HG02610 (cell line): ENCODE data around the gene YARS2.
"Not testable (repeated sequence)": the region's sequence is repeated elsewhere in the genome, so short reads cannot be mapped to it uniquely, and the experiment has no call there.

Experiments
- ATAC-seq: cut with Tn5 transposase; IDR thresholded peaks from one replicate; pipeline ENCODE4 v1.9.1; 2021; ENCODE audit warnings: mild to moderate bottlenecking, moderate library complexity; ENCODE audit not compliant: unreplicated experiment

Gene YARS2

DNA sequence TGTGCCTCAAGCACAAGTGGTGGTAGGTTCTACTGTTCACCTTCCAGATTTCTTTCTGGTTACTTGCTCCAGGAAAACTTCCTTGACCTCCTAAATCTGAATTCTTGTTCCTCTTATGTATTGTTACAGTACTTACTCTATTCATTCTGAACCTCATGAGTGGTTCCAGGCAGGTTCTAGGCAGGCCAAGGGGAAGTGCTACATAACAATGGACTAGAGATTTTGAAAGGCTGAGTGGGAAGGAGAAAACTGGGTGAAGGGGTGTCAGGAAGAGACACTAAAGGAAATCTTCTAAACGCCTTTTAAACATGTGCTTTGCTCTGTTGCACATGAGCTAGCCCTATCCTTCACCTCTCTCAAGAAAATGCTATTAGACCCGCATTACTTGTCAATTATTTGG lies 1.6 kb downstream of the YARS2 start:
- no peak for ATAC-seq

- no peak for ATAC-seq
Measured at GRCh38 chr12:32753605-32754004, 2.1 kb downstream of the YARS2 start.

DNA sequence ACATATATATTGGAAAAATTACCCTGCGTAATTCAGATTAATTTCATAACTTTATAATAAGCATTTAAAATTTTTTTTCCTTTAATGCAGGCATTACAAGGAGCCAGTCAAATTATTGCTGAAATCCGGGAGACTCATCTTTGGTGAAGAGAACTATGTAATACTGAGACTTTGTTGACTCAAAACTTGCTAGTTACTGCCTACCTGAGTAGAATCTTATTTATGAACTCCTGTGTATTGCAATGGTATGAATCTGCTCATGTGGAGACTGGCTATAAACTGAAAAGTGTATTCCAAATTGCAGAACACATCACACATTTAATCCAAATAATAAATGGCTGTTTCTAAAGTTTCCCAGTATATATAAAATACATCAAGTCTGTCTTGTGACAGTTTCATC lies 12.4 kb downstream of the YARS2 start:
- no peak for ATAC-seq

GRCh38 chr12:32742133-32742532 lies 13.6 kb downstream of the YARS2 start:
- ATAC-seq = no peak

DNA sequence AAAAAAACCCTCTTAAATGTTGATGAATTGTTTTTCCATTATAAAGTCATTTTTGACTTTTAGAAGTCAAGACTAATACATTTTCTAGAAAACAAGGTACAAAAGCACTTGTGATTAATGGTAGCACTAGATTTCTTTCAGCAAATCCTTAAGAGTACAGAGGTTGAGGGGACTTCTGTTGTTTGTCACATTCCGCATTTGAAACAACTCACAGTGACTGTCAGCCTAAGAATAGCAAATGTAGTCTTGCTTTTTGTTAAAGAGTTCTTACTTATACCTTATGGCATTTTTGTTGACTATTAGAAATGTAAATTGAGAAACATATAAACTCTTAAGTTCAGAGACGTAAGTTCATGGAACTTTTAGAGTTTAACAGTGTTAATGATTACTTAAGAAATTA lies 16.4 kb downstream of the YARS2 start:
- ATAC-seq = no peak

DNA sequence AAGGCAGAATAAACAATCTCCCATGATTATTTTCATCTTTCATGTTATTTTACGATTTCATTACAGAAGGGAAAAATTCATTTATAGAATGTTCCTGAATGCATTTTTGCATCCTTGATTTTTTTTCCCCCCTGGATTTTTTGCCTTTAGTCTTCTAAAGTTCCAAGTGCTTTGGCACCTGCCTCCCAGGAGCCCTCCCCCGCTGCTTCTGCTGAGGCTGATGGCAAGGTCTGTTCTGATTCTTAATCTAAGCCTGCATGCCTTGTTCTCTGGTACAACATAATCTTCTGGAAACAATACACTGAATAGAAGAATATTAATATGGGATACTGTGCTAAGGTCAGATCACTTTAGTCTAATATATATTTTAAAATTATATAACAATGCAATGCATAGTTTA lies 18.0 kb downstream of the YARS2 start:
- no peak for ATAC-seq

- no peak for ATAC-seq
Measured at GRCh38 chr12:32736445-32736844, 19.3 kb downstream of the YARS2 start.

DNA sequence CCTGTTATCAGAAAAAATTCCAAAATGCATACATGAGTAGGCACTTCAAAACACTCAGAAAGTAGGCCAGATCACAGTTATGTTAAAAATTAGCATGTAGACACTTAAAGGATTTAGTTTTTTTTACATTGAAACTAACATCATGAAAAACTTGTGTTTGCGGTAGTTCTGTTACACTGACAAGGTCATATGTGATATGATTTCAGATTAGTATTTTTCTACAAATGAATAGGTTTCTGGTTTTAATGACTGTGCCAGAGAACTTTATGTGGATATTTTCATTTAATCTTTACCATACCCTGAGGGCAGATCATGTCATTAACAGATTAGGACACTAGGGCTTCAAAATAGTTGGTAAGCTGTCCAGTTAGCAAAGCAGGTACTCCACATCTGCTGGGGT lies 20.7 kb downstream of the YARS2 start:
- no peak for ATAC-seq

GRCh38 chr12:32727237-32727636 lies 28.5 kb downstream of the YARS2 start:
- no peak for ATAC-seq

GRCh38 chr12:32726286-32726685 lies 29.4 kb downstream of the YARS2 start:
- no peak for ATAC-seq

GRCh38 chr12:32725308-32725707 lies 30.4 kb downstream of the YARS2 start:
- not testable (repeated sequence) for ATAC-seq

GRCh38 chr12:32718926-32719325 lies 36.8 kb downstream of the YARS2 start:
- ATAC-seq = no peak

DNA sequence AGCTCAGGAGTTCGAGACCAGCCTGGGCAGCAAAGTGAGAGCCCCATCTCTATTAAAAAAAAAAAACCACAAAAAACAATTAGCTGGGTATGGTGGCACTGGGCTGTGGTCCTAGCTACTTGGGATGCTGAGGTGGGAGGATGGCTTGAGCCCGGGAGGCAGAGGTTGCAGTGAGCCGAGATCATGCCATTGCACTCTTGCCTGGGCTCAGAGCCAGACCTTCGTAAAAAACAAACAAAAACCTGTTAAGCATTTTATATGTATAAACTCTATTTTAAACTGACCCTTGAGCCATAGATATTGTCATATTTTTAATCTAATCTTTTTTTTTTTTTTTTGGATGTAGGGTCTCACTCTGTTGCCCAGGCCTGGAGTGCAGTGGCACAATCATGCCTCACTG lies 40.9 kb downstream of the YARS2 start:
- no peak for ATAC-seq

GRCh38 chr12:32708926-32709325 lies 46.8 kb downstream of the YARS2 start:
- ATAC-seq = no peak

DNA sequence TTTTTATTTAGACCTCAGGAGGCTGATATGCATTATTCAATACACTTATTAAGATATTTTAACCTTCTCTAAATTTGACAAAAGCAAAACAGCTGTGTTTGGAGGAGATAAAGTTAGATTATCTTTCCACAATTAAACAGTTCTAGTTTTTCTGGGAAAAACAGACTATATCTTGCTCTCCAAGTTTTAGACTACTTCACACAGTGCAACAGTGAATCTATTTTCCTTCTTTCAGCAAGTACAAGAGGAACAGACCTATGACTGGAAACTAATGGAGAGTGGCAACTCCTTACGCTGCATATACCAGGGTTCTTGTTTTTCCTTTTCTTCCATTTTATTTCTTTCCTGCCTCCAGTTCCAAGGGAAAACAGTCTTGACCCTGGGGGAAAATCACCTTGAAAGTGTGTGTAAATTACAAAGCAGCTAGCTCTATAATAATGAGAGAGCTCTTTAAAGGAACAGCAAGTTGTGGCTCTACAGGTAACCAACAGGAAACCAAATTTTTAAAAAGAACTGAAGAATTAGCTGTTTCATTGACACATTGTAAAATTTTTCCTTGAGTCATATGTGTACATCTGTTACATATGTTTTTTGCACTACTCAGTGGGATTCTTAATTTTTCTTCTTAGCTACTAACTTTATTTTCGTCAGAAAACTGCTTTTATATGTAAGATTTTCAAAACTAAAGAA lies 49.2 kb downstream of the YARS2 start:
- ATAC-seq = peak; percentile 63

DNA sequence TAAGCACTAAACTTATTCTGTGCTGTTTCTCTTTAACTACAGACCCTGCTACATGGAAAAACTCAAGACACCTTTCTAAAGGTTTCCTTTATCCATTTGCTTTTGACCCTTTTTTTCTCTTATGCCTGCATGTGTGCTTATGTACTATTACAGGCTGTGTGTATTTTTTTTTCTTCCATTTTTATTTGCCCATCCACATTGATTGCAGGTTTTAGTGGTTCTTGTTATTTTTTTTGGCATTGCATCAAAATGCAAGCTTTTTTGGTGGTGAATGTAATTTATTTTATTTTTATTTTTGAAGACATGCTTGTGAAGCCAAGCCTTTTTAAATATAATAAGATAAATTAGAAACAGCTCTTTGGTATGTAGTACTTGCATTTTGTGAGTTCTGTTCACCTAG lies 49.9 kb downstream of the YARS2 start:
- ATAC-seq = no peak

- no peak for ATAC-seq
Measured at GRCh38 chr12:32702946-32703345, 52.8 kb downstream of the YARS2 start.

DNA sequence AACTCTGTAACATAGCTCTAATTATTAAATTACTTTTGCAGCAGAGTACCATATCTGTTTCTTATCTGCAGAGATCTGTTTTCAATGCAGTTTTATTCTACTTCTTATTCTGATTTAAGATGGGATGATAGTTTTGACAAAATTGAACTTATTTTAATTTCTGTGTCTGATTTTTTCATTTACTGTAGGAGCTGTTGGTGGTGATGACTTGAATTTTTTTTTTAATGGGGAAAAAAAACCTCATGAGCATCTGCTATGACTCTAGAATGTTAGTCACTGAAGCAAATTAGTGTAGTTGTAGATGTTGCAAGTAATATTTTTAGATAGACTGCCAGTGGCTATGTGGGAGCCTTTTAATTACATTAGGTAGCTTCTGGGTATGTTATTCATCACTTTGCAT lies 53.2 kb downstream of the YARS2 start:
- ATAC-seq = no peak

DNA sequence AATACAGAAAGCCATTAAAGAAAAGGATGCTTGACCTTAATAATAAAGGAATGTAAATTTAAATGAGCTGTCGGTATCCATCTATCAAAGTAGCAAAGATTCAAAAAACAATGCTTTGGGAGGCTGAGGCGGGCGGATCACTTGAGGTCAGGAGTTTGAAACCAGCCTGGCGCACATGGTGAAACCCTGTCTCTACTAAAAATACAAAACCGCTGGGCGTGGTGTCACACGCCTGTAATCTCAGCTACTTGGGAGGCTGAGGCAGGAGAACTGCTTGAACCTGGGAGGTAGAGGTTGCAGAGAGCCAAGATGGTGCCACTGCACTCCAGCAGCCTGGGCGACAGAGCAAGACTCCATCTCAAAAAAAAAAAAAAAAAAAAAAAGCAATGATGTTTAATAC lies 56.3 kb downstream of the YARS2 start:
- ATAC-seq = not testable (repeated sequence)

GRCh38 chr12:32698285-32698684 lies 57.4 kb downstream of the YARS2 start:
- no peak for ATAC-seq

DNA sequence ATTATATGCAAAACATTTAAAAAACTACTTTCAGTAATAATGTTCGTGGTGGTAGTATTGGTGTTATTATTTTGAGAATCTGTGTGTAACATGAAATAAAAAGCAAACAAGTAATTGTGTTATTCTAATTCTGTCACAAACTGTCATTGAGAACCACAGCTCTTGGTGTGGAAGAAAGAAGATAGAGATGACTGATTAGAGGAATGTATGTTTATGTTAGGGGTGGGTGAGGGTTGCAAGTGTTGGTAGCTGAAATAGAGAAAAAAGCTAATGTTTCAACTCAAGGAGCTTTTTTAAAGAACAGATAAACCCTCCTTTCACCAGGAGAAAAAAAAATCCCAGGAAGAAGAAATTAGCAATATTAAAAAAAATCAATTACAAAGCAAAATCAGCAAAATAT lies 58.3 kb downstream of the YARS2 start:
- no peak for ATAC-seq
